Stimulated activated CD4-positive, alpha-beta T cell treated with anti-CD3 and anti-CD28 coated beads, TNF-alpha, amount 100 ng/mL, for 24 hours (primary cell): ENCODE data around the gene GNMT.
"Not testable (repeated sequence)": the region's sequence is repeated elsewhere in the genome, so short reads cannot be mapped to it uniquely, and the experiment has no call there.

Experiments used
- DNase-seq, 3 experiments: peaks; one replicate each; pipeline ENCODE4 v3.0.0-alpha.2; 2020; ENCODE audit warnings: low read depth in 3 of 3

Gene GNMT

DNA sequence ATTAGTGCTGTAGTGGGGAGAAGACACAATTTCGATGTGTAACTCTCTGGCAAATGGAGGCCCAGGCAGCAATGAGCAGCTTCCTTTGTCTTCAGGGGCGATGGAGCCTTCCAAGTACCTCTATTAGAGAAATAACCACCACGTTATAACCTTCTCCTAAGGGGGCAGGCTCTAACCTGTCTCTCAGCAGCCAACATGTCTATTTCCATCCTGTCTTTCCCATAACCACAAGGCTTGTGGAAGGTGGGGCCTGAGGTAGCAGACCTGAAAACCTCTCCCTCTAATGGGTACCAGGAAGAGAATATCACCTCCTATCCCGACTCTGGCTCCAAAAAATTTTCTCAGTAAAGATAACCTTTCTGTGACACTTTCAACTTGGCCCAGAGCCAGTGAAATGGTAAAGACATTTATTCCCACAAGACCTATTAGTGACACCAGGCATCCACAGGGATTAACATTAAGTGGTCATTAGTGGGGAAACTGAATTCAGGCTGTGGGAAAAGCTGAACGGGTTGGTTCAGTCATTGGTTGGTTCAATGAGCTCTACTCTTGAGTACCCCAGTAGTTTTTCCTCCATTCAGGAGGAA, 14.5 kb downstream of the GNMT start:
- no peak for DNase-seq

DNA sequence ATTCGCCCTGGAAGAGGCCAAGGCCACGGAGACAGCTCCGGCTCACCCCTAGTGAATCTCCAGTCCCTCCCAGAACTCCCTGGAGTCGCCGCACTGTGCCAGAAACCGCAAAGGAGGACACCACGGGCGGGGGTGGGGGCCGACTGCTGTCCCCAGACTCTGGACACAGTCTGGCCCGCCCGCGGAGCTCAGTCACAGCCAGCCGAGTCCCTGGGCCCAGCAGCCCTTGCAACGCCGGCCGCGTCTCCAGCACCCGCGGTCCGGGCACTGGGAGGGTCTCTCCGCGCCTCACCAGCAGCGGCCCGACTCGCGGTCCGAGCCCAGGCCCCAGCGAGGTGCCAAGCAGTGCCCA, 17.9 kb downstream of the GNMT start:
- no peak for DNase-seq

DNA sequence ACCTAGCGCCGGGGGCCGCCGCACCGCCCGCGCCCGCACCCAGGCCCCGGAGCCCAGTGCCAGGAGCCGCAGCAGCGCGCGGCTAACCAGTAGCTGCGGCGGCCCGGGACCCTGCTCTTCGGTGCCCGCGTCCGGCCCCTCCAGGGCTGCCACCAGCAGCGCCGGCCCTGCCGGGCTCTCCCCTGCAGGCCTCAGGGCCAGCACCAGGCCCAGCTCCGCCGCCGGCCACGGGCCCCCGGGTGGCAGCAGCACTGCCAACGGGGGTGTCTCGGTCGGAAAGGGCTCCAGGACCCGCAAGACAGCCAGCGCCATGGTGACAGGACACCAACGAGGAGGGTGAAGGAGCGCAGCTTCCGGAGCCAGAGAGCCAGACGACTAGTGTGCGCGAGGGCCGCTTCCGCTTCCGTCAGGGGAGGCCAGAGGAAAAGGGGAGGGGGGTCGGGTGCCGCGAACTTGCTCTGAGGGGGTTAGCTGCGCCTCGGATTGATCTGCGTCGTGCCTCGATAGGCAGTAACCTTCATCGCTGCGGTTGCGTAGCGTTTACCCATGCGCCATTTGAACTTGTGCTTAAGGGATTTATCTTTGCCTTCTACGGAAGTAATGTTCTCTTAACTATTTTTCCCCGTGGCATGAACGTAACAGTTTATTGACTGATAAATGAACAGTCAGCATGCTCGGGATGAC, 18.4 kb downstream of the GNMT start, which contains the start of gene PEX6:
TSS of gene PEX6 (minus strand) at position 343 of the 684 bp plus-strand sequence. CDS start at position 312, 31 bp downstream.
- DNase-seq, result peak; percentile 71 to 92 (median 82)

DNA sequence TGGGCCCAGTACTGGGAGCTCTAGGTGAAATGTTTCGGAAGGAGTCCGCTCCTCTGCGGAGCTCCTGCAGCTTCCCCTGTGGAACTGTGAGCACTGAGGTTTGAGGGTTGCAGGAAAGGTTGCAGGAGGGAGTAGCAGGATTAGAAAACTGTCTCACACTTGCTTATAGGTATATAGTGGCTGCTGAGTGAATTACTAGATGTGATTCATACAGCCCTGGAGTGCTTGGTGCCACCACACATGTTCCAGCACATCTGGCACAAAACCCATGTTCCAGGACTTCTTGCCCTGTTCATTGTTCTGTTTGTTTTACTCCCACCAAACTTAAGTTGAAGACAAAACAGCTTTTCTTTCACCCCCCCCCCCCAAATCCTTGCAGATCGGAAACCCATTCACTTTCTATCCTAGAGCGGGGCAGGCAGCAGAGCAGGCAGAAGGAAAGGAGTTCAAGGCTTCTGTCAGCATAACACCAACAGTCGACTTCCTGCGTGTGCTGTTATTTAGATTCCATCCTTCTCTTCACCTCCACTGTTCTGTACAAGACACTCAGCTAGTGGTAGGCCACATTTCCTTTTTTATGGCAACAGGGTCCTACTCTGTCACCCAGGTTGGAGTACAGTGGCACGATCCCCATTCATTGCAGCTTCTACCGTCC, 19.1 kb downstream of the GNMT start:
- DNase-seq, result no peak

DNA sequence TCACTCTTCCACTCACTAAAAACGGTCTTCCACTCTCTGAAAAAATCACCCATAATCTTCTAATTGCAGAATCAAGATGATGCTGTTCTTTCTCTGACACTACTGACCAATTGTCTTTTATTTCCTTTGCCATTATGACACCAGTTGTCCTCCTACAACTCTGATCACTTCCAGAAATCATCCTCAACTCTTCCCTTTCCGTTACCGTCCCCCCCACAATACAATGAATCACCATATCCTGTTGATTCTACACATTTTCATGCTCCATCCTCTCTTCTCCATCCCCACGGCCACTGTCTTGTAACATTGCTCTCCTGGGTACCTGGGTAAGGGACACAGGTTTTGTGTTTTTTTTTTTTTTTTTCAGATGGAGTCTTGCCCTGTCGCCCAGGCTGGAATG, 21.3 kb downstream of the GNMT start:
- no peak for DNase-seq

DNA sequence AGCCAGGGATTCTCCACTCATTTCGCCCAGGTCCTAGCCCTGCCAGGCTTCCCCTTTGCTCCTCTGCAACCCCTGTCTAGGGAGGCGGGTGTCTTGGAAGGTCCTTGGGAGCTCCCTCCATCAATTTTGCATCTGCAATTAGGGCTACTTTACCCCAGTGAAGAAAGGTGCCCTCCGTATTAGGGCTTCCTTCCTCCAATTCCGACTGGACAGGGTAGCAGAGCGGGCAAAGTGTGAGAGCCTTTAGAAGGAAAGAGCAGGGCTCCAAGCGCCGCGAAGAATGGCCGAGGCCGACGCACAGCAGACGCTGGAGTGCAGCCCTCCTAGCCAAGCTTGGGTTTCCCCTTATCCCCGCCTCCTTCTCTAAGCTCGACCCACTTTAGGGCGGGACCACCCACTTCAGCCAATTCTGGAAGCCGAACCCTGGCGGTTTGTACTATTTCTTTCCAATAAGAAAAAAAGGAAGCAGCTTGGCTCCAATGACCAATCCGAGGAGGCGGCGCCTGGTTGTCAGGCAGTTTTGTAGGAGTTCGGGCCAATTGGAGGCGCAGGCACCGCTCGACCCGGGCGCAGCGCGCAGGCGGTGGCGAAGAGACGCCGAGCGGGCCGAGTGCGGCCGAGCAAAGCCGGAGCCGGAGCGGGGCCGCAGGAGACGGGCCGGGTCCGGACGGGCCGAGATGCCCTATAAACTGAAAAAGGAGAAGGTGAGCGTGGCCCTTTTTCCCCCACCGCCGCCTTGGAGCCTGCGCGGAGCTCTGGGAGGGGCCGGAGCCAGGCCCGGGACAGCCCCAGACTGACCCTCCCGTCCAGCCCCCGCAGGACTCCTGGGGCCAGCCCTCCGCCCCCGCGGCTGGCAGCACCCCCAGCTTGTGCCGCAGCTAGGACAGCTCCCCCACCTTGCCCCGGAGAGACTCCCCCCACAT, 23.7 kb downstream of the GNMT start, which contains the start of gene PPP2R5D:
TSS of gene PPP2R5D (plus strand) at position 570 of the 923 bp plus-strand sequence. CDS start at position 678, 108 bp downstream.
- peak; percentile 92 to 98 (median 96) for DNase-seq

DNA sequence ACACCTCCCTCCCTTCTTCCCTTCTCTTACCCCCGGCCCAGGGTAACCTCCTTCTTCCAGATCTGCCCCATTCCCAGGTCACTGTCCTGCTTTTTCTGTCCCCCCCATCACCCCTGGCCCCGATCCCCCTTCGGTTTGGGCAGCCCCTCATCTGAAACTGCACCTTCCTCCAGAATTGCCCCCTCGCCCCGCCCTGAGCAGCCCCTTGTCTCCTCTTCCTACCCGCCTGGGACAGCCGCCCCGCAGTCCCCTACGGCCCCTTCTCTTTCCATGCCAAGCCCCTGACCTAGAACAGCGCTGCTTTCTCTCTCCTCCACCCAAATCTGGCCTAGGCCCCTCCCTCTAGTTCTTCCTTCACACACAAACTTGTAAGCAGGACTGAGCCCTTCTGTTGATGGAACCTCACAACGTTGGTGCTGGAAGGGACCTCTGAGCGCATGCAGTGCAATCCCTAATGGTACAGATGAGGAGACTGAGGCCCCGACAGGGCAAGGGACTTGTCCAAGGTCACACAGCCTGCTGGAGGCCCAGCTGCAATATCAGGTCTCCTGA, 24.4 kb downstream of the GNMT start:
- no peak for DNase-seq

DNA sequence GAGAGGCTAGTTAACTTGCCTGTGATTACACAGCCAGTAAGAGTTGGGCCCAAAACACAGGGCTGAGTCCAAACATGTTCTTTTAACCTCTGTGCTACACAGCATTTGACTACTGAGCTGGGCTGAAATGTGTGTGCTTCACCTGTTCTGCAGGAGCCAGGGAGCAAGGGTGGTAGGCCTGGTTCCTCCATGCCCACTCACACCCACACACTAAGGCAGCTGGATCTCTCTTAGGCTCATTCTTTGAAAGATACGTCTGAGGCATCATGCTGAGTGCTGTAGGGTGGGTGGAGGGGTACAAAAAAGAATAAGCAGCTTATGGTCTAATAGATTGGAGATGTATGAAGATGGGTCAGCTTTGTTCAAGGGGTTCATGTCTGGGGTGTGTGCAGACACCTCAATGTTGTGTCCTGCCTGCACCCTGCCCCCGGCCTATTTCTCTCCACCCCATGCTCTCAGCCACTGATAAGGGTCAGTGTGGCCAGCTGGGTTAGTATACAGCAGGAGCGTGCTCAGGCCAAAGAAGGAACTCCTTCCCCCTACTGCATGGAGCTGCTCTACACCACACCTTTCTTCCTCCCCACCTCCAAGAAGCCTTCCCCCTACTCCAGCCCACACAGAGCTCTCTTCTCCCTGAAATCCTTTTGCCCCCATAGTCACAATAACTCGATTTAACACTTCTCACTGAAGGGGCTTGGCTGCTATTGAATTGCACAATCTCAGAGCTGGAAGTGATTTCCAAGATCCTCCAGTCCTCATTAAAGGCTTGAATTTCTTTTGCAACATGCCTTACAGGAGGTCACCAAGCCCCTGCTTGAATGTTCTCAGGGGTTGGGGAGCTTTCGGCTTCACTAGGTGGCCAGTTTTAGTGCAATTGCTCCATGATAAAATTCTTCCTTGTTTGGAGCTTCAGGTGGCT, 27.2 kb downstream of the GNMT start:
- no peak for DNase-seq

DNA sequence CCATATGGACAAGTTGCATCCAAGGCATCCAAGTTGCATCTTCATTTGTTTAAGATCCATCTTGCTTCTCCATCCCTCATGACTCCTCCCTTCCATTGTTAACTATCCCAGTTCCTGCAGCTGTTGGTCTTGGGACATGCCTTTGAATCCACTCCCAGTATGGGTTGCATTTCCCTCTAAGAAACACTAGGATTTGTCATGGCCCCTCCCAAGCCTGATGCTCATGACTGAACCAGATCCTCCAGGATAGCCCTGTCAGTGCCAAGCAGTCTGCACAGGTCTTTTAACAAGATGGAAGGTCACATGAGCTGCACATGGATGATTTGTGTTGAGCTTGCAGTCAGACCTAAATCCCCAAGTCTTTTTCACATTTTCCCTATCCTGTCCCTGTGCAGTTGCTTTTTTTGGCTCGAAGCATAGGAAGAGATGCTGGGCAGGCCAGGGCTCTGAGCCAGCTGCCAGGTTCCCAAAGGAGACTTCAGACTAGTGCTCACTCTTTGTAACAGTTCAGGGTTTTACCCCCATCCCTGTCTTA, 28.0 kb downstream of the GNMT start:
- no peak for DNase-seq

DNA sequence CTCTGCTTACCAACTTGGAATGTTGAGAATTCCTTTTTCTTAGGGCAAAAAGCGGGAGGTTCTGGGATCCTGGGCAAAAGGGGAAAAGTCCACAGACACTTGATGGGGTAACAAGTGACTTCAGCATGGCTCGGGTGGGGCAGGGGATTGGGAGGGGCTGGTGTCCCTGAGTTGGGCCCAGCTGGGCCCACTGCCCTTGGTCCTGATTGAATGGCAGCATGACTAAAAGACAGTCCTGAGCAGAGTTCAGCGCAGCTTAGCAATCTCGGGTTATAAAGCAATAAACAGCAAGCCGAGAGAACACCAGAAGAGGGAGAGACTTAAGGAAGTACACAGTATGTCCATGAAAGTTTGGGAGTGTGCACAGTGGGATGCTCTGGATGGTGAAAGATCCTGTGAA, 29.4 kb downstream of the GNMT start:
- no peak for DNase-seq

DNA sequence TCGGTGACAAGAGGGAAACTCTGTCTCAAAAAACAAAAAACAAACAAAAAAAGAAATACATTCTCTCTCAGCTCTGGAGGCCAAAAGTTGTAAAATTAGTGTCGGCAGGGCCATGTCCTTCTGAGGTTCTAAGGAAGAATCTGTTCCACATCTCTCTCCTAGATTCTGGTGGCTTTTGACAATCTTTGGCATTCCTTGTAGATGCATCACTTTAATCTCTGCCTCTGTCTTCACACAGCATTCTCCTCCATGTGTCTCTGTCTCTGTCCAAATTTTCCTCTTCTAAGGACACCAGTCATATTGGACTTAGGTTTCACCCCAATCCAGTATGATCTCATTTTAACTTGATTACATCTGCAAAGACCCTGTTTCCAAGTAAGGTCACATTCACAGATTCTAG, 32.9 kb downstream of the GNMT start:
- DNase-seq, result no peak

DNA sequence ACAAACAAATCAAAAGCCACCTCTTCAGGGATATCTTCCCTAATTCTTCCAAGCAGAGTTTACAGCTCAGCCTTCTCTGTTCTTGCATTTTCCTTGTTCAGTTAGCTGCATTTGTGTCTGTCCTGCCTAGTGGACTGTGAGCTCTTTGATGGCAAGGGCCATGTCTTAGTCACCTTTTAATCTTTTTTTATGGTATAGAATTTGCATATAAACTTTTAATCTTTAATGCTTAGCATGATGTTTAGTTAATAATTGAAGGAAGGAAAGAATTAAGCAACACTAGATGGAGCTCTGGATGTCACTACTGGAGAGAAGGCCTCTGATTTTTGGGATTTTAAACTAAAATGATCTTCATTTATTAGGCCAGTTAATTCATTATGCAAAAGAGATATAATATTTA, 36.0 kb downstream of the GNMT start:
- DNase-seq, result no peak

DNA sequence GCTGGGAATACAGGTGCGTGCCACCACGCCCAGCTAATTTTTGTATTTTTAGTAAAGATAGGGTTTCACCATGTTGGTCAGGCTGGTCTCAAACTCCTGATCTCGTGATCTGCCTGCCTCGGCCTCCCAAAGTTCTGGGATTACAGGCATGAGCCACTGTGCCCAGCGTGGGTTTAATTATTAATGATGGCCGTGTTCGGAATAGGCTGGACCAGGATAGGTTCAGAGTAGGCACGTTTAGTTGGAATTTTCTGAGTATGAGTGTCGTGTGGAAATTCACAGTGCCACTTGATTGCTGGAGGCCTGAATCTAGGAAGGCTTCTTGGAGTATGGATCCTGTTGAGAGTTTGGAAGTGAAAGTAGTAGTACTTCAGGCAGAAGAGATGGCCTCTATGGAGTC, 37.7 kb downstream of the GNMT start:
- not testable (repeated sequence) for DNase-seq

DNA sequence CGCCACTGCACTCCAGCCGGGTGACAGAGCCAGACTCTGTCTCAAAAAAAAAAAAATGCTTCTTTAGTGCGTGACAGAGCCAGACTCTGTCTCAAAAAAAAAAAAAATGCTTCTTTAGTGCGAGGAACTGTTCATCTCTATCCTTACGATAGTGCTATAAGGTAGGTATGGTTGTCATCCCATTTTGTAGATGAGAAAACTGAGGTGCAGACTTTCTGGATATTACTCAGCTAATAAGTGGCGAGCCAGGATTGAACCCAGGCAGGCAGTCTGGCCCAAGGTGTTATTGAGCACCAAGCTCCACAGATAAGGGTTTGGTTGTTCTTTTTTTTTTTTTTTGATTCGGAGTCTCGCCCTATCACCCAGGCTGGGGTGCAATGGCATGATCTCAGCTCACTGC, 41.3 kb downstream of the GNMT start:
- no peak for DNase-seq

DNA sequence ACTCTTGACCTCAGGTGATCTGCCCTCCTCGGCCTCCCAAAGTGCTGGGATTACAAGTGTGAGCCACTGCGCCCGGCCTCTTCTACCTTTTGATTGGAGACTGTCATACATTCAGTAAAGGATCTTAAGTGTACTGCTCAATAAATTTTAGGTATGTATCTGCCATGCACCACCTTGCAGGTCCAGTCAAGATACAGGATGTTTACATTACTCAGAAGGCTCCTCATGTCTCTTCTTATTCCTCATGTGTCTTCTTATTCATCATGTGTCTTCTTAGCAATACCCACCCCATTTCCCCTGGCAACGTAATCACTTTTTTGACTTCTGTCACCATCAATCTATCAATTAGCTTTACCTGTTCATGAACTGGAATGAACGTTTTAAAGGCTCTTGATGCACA, 45.3 kb downstream of the GNMT start:
- DNase-seq, result no peak

DNA sequence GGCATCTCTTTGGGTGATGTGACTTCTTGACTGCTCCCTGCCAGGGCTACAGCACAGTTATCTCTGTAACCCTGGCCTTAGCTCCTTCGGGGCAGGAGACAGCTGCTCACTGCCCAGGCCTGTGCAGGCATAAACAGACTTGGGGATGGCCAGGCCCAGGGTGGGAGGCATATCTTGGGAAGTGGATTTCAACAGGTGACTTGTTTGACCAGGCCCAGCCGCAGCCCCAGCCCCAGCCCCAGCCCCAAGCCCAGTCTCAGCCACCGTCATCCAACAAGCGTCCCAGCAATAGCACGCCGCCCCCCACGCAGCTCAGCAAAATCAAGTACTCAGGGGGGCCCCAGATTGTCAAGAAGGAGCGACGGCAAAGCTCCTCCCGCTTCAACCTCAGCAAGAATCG, 45.7 kb downstream of the GNMT start:
- DNase-seq, result no peak

DNA sequence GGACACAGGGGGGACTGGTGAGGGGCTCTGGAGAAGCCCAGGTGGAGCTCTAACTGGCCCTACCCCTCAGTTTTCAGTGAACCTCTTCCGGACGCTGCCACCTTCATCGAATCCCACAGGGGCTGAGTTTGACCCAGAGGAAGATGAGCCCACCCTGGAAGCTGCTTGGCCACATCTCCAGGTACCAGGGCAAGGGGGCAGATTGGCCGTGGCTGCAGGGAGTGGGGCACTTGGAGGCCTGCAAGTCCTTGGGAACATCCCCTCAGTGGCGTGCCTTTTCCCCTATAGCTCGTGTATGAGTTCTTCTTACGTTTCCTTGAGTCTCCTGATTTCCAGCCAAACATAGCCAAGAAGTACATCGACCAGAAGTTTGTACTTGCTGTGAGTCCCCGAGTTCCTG, 46.6 kb downstream of the GNMT start:
- DNase-seq, result no peak

DNA sequence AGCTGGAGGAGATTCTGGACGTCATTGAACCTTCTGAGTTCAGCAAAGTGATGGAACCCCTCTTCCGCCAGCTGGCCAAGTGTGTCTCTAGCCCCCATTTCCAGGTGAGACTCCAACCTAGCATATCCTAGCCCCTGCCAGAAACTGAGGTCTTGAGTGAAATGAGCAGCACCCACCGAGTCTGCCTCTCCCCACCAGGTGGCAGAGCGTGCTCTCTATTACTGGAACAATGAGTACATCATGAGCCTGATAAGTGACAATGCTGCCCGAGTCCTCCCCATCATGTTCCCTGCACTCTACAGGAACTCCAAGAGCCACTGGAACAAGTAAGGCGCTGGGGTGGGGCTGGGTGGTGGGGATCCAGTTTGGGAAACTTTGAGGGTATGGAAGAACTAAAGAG, 48.6 kb downstream of the GNMT start:
- peak in 1 of 3 experiments; percentile 22 for DNase-seq

DNA sequence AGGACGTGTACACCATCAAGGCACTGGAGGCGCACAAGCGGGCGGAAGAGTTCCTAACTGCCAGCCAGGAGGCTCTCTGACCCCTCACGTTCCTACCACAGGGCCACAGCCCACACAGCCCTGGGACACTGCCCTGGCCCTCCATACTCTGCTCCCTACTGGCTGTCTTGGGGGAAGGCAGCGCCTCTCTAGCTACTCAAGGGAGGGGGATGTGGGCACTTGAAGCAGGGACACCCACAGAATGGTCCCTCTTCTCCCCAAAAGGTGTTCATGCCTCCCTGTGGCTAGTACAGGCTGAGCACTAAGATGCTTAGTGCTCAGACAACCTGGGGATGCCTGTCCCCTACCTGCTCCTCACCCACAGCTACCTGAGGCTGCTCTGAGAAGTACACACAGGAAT, 50.7 kb downstream of the GNMT start:
- DNase-seq, result no peak

DNA sequence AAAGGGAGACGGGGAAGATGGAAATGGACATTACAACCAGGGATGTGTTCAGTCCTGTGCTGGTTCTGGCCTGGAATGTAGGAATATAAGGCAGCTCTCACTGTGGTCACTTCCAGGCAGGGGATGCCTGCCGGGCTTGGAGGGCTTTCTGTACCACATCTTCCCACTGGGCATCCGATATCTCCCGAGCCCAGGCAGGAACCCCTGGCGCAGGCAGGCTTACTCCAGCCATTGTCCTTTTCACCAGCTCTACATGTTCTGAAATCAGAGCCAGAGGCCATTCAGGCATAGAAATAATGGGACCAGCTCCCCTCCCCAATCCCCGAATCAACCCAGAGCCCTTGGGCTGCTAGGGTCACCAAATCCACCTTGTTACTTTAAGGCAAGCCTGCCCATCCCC, 51.8 kb downstream of the GNMT start:
- DNase-seq, result no peak
